GM19240 (cell line): Measurements from ENCODE around the gene CCDC40.

Experiments used
- DNase-seq: peaks from one replicate; pipeline ENCODE4 v3.0.0; 2011; ENCODE audit warnings: low spot score; ENCODE audit not compliant: insufficient read length

Gene CCDC40

DNA sequence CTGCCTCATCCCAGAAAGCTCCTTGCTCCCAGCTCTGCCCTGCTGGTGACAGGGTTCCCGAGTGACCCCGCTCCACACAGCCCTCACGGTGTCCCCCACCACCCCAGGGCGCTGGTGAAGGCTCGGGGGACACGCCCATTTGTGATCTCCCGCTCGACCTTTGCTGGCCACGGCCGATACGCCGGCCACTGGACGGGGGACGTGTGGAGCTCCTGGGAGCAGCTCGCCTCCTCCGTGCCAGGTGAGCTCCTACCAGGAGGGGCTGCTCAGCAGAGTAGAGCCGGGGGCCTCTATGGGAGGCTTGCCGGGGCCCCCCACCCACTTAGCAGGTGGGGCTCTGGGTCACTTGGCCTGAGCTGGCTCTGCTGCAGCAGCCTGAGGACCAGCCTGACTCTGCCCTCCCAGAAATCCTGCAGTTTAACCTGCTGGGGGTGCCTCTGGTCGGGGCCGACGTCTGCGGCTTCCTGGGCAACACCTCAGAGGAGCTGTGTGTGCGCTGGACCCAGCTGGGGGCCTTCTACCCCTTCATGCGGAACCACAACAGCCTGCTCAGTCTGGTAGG, 76.1 kb downstream of the CCDC40 start:
- DNase-seq = no peak

DNA sequence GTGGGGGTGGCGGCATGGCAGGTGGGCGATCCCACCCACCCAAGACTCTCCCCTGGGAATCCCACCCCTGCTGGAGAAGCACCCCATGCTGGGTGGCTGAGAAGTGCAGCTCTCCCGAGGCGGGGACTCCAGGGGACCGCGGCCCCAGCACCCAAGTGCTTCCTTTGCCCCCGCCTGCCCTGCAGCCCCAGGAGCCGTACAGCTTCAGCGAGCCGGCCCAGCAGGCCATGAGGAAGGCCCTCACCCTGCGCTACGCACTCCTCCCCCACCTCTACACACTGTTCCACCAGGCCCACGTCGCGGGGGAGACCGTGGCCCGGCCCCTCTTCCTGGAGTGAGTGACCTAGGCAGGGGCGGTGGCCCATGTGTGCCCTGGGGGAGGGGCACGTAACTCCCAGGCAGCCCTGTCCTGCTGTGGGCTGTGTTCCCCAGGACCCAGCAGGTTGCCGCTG, 76.6 kb downstream of the CCDC40 start:
- no peak for DNase-seq

DNA sequence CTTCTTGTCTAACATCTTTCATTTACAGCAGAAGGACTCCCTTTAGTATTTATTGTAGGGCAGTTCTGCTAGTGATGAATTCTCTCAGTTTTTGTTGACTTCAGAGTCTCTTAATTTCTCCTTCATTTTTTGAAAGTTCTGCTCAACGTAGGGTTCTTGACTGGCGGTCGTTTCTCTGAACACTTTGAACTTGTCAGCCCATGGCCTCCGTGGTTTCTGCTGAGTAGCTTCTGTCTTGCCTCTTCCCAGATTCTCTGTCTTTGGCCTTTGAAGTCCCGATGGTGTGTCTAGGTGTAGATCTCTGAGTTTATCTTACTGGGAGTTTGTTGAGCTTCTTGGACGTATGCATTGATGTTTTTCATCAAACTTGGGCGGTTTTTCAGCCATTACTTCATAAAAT, 78.3 kb downstream of the CCDC40 start:
- no peak for DNase-seq

DNA sequence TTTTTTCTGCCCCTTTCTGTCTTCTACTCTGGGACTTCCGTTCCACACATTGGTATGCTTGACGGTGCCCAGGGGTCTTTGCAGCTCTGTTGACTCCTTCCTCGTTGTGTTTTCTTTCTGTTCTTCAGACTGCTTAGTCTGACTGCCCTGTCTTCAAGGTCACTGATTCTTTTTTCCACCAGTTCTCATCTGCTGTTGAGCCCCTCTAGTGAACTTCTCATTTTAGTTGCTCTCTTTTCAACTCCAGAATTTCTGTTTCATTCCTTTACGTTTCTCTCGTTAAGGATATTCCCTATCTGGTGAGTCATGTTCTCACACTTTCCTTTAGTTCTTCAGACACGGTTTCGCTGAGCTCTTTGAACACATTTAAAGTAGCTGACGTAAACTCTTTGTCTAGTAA, 78.7 kb downstream of the CCDC40 start:
- DNase-seq = no peak

DNA sequence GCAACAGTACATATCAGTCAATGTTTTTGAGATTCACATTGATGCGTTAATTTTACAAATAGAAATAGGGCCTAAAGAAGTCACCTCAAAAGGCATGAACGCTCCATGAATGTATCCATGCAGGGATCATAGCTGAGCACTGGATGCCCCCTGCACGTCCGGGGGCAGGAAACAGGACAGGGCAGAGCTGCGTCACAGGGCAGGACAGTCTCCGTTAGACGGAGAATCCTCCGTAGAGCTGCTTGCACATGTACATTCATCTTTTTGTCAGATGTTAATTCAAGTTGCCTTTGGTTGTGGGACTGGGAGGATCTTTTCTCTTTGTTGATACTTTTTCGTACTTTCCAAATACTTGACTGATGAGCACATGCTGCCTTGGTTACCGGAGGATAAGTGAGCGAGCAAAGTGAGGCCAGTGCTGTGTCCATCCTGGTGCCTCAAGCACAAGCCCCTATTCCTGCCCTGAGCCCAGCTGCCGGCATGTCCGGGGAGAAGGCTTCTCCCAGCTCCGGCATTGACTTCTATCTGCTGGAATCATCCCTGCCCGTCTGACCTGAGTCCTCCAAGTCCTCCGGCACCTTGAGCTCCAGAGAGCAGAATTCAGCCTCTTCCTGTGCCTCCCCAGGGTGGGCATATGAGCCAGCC, 80.0 kb downstream of the CCDC40 start:
- no peak for DNase-seq

DNA sequence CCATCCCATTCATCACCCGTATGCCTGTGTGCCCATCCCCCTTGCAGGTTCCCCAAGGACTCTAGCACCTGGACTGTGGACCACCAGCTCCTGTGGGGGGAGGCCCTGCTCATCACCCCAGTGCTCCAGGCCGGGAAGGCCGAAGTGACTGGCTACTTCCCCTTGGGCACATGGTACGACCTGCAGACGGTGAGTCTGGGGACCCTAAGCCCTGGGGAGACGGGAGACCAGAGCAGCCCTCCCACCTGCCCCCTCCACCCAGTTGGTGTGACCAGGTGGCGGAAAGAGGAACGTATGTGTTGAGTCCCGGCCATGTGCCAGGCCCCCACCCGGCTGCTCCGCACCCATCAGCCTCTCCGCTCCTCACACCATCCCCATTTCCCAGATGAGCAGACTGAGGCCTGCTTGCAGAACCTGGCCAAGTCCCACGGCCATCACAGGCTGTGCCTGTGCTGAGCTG, 80.5 kb downstream of the CCDC40 start:
- no peak for DNase-seq

DNA sequence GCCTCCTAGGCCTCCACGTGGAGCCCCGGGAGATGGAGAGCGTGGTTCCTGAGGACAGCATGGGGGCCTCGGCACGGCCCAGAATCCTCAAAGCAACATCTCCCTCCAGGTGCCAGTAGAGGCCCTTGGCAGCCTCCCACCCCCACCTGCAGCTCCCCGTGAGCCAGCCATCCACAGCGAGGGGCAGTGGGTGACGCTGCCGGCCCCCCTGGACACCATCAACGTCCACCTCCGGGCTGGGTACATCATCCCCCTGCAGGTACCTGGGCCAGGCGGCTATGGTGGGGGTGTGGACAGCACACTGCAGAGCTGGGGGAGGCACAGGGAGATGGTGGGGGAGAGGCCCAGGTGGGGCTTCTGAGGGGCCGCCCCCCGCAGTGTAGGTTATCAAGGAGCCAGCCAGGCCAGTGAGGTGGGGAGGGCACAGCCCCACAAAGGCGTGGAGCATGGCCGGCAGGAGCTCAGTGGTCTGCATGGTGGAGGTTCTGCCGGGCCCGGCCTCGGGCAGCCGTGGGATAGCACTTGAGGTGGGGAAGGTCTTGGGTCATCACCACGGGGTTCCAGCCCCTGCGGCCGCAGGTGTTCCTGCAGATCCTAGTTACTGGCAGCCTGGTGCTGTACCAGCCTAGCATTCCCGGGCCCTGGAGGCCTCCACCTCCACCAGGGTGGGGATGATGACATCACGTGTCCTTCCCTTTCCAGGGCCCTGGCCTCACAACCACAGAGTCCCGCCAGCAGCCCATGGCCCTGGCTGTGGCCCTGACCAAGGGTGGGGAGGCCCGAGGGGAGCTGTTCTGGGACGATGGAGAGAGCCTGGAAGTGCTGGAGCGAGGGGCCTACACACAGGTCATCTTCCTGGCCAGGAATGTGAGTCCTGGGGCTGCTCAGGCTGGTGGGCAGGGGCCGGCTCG, 81.3 kb downstream of the CCDC40 start:
- DNase-seq = no peak

DNA sequence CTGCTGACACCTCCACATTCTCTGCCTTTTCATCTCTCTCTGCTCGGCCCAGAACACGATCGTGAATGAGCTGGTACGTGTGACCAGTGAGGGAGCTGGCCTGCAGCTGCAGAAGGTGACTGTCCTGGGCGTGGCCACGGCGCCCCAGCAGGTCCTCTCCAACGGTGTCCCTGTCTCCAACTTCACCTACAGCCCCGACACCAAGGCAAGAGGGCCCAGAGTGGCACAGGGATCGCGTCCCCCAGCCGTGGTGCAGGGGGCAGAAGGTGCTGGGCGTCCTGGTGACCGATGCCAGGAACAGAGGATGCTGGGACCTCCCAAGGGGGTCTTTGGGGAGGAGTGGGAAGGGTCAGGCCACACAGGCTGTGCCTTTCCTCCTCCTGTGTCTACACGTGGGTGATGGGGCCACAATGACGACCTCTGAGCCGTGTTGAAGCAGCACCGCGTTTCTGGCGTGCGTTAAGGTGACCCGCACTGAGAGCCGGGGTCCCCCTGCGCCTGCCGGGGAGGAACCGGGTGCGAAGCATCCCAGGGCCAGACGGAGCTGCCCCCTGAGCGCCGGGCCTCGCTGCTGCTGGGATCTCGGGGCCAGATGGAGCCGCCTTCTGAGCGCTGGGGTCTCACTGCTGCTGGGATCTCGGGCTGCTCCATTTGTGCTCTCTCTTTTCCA, 82.3 kb downstream of the CCDC40 start:
- no peak for DNase-seq

DNA sequence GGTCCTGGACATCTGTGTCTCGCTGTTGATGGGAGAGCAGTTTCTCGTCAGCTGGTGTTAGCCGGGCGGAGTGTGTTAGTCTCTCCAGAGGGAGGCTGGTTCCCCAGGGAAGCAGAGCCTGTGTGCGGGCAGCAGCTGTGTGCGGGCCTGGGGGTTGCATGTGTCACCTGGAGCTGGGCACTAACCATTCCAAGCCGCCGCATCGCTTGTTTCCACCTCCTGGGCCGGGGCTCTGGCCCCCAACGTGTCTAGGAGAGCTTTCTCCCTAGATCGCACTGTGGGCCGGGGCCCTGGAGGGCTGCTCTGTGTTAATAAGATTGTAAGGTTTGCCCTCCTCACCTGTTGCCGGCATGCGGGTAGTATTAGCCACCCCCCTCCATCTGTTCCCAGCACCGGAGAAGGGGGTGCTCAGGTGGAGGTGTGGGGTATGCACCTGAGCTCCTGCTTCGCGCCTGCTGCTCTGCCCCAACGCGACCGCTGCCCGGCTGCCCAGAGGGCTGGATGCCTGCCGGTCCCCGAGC, 82.9 kb downstream of the CCDC40 start:
- DNase-seq = no peak

DNA sequence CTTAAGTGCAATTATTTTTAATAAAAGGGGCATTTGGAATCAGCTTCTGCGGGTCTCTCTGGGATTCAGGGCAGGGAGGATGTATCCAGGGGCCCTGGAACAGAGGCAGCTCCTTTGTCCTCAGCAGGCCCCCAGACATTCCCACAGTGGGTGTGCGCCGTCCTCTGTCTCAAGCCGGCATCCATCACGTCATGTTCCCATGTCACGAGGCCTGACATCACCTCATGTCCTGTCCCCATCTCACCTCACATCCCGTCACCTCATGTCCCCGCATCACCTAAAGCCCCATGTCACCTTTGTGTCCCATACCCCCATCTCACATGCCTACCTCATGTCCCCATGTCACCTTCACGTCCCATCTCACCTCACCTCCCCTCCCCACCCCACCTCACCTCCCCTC, 83.4 kb downstream of the CCDC40 start:
- DNase-seq = no peak

DNA sequence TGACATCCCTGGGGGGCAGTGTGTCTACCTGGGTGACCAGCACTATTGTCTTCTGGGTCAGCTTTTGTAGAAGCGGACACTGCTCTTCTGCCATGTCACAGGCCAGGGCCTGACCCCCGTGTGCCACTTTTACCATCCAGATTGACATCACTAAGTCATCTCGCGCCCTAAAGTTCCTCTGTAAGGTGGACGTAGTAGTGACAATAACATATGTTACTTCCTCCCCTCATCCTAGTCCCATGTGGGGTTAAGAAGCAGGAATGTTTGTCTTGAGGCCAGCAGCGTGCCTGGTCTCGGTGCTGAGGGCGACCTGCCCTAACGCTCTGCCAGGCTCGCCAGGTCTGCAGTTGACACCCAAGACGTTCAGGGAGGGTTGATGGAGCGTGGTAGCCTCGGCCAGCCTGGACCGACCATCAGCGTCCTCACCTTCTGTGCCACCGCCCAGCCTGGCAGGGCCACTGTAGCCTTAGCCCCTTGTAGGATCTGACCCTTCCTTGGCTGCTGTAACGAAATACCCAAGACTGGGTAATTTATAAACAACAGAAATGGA, 85.7 kb downstream of the CCDC40 start:
- no peak for DNase-seq

DNA sequence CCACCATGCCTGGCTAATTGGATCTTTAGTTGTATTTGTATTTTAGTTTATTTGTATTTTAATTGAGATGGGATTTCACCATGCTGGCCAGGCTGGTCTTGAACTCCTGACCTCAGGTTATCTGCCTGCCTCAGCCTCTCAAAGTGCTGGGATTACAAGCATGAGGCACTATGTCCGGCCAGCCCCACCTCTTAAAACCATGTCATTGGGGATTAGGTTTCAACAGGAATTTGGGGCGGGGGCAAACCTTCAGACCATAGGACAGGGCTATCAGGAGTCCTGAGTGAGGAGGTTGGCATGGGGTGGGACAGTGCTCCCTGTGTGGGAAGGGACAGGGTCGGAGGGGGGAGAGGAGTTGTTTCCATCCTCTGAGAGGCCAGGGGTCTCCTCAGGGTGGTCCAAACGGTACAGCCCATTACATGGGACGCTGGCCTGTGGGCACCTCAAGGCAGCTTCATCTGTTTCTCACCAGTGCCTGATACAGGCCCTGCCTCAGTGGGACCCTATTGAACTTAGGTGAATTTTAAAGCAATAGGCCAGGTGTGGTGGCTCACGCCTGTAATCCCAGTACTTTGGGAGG, 86.6 kb downstream of the CCDC40 start:
- no peak for DNase-seq

DNA sequence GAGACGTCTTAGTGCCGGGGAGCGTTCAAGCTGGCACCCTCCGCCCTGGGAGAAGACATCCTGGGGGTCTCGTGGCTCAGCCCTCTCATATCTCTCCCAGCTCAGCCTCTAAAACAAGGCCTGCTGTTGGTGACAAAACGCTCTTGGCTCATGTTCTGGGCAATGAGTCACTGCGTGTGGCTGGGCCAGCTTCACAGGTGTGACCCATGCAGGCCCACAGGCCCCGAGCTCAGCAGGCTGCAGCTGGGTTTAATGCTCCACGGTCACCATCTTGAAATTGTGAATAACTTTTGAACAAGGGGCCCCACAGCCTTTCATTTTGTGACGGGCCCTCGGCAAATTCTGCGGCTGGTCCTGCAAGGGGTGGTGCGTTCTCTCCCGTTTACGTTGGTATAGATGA, 87.3 kb downstream of the CCDC40 start:
- DNase-seq = no peak

DNA sequence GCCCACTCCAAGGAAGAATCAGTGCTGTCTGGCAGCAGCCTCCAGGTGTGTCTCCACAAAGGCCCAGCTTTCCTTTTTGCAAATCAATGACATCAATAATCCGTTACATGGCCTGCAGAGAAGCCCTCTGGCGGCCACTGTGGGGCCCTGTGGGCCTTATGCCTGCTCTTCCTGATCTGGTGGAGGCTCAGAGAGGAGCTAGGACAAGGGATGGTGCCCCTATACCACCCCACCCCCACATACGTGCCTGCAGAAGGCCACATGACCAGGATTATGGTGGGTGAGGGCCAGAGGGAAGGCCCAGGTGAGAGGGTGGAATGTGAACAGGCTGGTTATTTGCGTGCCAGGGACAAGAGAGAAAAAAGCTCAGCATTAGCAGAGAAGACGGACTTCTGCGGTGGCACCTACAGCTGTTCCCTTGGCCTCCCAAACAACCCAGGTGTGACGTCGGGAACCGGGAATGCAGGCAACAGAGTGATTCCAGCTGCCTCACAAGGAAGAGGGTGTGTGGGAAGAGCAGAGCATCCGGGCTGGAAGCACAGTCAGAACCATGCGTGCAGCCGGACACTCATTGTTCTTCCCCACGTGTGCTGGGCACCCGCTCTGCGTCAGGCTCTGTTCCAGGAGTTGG, 88.0 kb downstream of the CCDC40 start:
- no peak for DNase-seq

DNA sequence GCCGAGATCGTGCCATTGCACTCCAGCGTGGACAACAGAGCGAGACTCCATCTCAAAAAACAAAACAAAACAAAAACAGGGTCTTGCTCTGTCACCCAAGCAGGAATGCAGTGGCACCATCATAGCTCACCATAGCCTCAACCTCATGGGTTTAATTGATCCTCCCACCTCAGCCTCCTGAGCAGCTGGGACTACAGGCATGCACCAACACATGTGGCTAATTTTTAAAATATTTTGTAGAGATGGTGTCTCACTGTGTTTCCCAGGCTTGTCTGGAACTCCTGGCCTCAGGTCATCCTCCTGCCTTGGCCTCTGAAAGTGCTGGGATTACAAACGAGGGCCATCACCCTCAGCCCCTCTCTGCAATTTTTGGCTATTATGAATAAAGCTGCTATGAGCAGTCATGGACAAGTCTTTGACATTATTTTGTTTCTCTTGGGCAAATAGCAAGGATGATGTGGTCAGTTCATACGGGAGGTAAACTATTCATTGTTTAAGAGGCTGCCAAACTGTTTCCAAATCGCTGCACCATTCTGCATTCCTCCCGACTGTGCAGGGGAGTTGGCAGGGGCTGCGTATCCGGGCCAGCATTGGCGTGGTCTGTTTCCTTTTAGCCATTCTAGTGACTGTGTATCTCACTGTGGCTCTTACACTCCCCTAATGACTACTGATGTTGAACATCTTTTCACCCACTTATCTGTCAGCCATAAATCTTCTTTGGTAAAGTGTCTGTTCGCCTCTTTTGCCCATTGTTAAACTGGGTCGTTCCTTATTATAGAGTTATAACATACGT, 89.4 kb downstream of the CCDC40 start:
- no peak for DNase-seq

DNA sequence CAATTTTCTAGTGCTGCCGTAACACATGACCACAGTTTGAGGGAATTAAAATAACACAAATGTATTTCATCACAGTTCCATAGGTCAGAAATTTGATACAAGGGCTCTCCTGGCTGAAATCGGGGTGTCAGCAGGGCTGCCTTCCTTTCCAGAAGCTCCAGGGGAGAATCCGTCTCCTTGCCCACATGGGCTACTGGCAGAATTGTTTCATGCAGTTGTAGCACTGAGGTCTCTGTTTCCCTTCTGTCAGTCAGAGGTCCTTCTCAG, 89.9 kb downstream of the CCDC40 start:
- DNase-seq = no peak

DNA sequence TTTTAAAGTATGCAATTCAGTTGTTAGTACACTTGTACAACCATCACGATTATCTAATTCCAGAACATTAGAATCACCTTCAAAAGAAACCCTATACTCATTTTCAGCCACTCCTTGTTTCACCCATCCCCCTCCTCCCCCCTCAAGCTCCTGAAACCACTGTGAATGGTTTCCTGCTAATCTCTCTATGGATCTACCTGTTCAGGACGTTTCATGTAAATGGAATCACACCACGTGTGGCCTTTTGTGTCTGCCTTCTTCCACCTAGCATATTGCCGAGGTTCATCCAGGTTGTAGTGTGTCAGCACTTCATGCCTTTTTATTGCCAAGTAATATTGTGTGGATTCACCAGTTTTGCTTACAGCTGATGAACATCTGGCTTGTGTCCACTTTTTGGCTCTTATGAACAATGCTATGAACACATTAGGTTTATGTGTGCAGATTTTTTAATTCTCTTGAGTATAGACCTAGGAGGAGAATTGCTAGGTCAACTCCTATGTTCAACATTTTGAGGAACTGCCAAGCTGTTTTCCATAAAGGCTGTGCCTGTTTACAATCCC, 92.6 kb downstream of the CCDC40 start:
- DNase-seq = no peak

DNA sequence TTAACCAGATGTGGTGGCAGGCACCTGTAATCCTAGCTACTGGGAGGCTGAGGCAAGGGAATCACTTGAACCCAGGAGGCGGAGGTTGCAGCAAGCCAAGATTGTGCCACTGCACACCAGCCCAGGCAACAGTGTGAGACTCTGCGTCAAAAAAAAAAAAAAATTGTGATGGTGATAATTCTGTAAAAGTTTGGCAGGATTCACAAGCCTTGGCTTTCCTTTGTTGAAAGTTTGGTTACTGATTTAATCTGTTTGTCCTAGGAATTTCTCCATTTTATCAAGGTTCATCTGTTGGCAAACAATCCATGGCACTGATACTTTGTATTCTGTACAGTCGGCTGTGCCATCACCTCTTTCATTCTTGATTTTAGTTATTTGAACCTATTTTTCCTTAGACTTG, 94.5 kb downstream of the CCDC40 start:
- DNase-seq = no peak

DNA sequence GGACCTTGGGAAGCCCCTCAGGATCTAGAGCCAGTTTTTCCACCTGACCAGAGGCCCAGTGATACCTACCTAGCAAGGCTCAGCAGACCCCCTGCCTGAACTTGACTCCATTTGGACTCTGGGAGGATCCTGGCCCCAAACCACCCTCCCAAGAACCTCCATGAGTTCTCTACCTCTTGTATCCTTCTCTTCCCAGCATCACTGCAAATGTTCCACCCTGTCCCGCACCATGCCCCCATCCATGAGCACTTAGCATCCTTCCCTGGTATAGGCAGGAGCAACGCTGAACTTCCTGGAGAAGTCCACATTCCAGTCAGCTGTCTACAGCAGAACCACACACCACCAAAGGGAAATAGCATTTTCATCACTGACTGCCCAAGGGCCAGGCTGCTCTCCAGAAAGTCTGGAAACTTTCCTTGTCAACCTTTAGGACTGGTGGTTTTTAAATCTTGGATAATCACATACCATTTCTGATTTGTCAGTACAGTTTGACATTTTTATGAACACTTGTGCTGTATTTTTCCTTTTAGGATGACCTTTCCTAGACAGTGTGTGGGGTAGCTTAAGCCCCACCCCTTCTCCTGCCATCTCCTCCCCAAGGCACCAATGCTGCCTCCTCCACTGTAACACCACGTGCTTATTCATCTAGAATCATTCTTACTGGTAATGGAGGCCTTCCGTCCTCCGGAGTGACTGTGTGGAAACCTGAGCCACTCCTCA, 96.6 kb downstream of the CCDC40 start:
- no peak for DNase-seq
